Panc1 (cell line): ENCODE measurements around the gene WDR72. TPM values are rescaled to one million over a fixed set of nuclear protein-coding genes. Genes with fewer than 3 reads are reported as not detected.

Source experiments
- ATAC-seq: fragments of 200-7000 bp; cut with Tn5 transposase; 2 replicates; pipeline ENCODE4 v1.9.1; 2020; ENCODE audit warnings: mild to moderate bottlenecking, moderate library complexity
- BruUV-seq: library from RNA; stranded (reverse); fragments of 400-500 nt; replicated peaks from 2 replicates; lab custom pipeline; 2021; lab: Mats Ljungman, UMichigan
- CTCF ChIA-PET: fragments of 300-600 bp; sonication (Branson Sonifier 250); formaldehyde crosslinking; loops from one replicate; lab custom pipeline; 2022; ENCODE audit warnings: antibody characterized with exemption; lab: Charles Lee
- POLR2A ChIA-PET: fragments of 300-600 bp; sonication (Branson Sonifier 250); formaldehyde crosslinking; loops from one replicate; lab custom pipeline; 2022; ENCODE audit warnings: antibody characterized with exemption; lab: Charles Lee
- DNase-seq: peaks from one replicate; pipeline ENCODE4 v3.0.0-alpha.2; 2010; ENCODE audit warnings: low read depth, low spot score
- H3K27ac ChIP-seq: 2 replicates; pipeline ENCODE4 v1.5.1; 2011; ENCODE audit warnings: mild to moderate bottlenecking, low read length, inconsistent platforms
- H3K27me3 ChIP-seq: fragments of 200-500 bp; sonication (Bioruptor generic); 2 replicates; pipeline ENCODE4 v1.6.0; 2014; ENCODE audit warnings: low read length, inconsistent platforms; ENCODE audit not compliant: control insufficient read depth, insufficient read depth
- H3K36me3 ChIP-seq: fragments of 200-500 bp; sonication (Bioruptor generic); 2 replicates; pipeline ENCODE4 v1.5.1; 2014; ENCODE audit warnings: inconsistent platforms, mild to moderate bottlenecking, low read length, moderate library complexity; ENCODE audit not compliant: control insufficient read depth, insufficient read depth
- H3K4me1 ChIP-seq: 2 replicates; pipeline ENCODE4 v1.5.1; 2011; ENCODE audit warnings: inconsistent platforms, mild to moderate bottlenecking, low read length, moderate library complexity; ENCODE audit not compliant: control insufficient read depth, insufficient read depth
- H3K4me3 ChIP-seq, 2 experiments: 2 replicates each; pipeline ENCODE4 v1.5.1; 2011 to 2012; ENCODE audit warnings: low read depth in 2 of 2, low read length in 2 of 2, mild to moderate bottlenecking in 2 of 2, inconsistent platforms in 1 of 2, moderate library complexity in 1 of 2
- H3K9me3 ChIP-seq: fragments of 200-500 bp; sonication (Bioruptor generic); 2 replicates; pipeline ENCODE4 v1.5.1; 2014; ENCODE audit warnings: low read depth, mild to moderate bottlenecking, inconsistent platforms, low read length, moderate library complexity; ENCODE audit not compliant: control insufficient read depth, insufficient read depth
- POLR2AphosphoS5 ChIP-seq: IDR thresholded peaks from 2 replicates; pipeline ENCODE4 v1.6.1; 2012; ENCODE audit warnings: mild to moderate bottlenecking, low read depth, low read length, moderate library complexity
- REST ChIP-seq, 2 experiments: IDR thresholded peaks; 2 replicates each; pipeline ENCODE4 v1.6.1; 2011 to 2012; ENCODE audit warnings: low read depth in 2 of 2, control low read depth in 1 of 2, low read length in 1 of 2, mild to moderate bottlenecking in 1 of 2, moderate library complexity in 1 of 2; ENCODE audit not compliant: insufficient read depth in 1 of 2
- SIN3A ChIP-seq: IDR thresholded peaks from 2 replicates; pipeline ENCODE4 v1.6.1; 2012; ENCODE audit warnings: low read depth, mild to moderate bottlenecking, low read length, moderate library complexity, borderline replicate concordance; ENCODE audit not compliant: insufficient read depth
- TCF7L2 ChIP-seq: IDR thresholded peaks from 2 replicates; pipeline ENCODE4 v1.6.1; 2011; ENCODE audit warnings: mild to moderate bottlenecking, low read depth, low read length, inconsistent platforms
- in situ Hi-C: cut with HindIII; loops from 2 replicates; pipeline ENCODE4 v1.10.0; 2016; ENCODE audit warnings: low sequenced_read_pairs, low pct_unique_long_range_greater_than_20kb
- intact Hi-C: fragments of 100-400 bp; cut with micrococcal nuclease; formaldehyde crosslinking; loops from one replicate; pipeline ENCODE4 v1.10.0; 2022; ENCODE audit not compliant: unreplicated experiment
- total RNA-seq: library from RNA; stranded (reverse); gene quantifications from one replicate; pipeline ENCODE4 v1.2.1, GENCODE V29; 2021; ENCODE audit not compliant: unreplicated experiment
- TF ChIP-seq, protein P1 (sequence below): fragments of 450-650 bp; IDR thresholded peaks from 2 replicates; pipeline ENCODE4 v1.5.1; 2017; ENCODE audit warnings: mild to moderate bottlenecking

Gene WDR72
- total RNA-seq, 1 experiment from 2014 or later, result 0.03 TPM

DNA sequence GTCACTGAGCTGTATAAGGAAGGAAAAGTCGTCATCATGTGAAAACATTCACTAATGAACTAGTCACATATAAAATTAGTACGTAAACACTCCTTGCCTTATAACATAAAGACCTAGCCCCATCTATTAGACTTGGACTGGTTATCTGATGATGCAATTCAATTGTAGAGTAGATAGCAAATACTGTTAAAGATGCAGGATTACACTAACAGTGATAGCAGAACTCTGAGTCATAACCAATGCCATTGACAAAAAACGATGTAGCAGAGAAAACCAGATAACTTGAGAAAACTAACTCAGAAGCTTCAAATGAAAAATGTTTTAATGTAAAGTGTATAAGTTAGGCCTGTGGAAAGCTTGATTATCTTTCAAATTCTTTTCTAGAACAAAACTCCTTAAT lies 132.2 kb downstream of the WDR72 start:
- DNase-seq (no peak), ATAC-seq (no peak)
- CTCF ChIA-PET, result no interaction called here
- no peaks in the 10 kb centered on the region for H3K36me3 ChIP-seq
- POLR2A ChIA-PET, result no interaction called here
- TF ChIP-seq TCF7L2 (no peak), SIN3A (no peak), REST (IDR thresholded peaks at IDR 0.05; ENCODE audit: insufficient read depth in 1 of 2, low read depth in 2 of 2, low read length in 1 of 2) (no peak), POLR2AphosphoS5 (no peak)
- TF ChIP-seq, protein P1, sequence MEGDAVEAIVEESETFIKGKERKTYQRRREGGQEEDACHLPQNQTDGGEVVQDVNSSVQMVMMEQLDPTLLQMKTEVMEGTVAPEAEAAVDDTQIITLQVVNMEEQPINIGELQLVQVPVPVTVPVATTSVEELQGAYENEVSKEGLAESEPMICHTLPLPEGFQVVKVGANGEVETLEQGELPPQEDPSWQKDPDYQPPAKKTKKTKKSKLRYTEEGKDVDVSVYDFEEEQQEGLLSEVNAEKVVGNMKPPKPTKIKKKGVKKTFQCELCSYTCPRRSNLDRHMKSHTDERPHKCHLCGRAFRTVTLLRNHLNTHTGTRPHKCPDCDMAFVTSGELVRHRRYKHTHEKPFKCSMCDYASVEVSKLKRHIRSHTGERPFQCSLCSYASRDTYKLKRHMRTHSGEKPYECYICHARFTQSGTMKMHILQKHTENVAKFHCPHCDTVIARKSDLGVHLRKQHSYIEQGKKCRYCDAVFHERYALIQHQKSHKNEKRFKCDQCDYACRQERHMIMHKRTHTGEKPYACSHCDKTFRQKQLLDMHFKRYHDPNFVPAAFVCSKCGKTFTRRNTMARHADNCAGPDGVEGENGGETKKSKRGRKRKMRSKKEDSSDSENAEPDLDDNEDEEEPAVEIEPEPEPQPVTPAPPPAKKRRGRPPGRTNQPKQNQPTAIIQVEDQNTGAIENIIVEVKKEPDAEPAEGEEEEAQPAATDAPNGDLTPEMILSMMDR, result no peak
- no peak overlapping the region for H3K27ac ChIP-seq
- intact Hi-C loops (no loop called here), in situ Hi-C loops (no loop called here)
- H3K4me1 ChIP-seq, result no peaks in the 10 kb centered on the region
- H3K27me3 ChIP-seq, result no peaks in the 10 kb centered on the region
- no peaks in the 10 kb centered on the region; the same call in 1 of the 2 replicates for H3K9me3 ChIP-seq
- no TSS peak for BruUV-seq
- no peak overlapping the region for H3K4me3 ChIP-seq

DNA sequence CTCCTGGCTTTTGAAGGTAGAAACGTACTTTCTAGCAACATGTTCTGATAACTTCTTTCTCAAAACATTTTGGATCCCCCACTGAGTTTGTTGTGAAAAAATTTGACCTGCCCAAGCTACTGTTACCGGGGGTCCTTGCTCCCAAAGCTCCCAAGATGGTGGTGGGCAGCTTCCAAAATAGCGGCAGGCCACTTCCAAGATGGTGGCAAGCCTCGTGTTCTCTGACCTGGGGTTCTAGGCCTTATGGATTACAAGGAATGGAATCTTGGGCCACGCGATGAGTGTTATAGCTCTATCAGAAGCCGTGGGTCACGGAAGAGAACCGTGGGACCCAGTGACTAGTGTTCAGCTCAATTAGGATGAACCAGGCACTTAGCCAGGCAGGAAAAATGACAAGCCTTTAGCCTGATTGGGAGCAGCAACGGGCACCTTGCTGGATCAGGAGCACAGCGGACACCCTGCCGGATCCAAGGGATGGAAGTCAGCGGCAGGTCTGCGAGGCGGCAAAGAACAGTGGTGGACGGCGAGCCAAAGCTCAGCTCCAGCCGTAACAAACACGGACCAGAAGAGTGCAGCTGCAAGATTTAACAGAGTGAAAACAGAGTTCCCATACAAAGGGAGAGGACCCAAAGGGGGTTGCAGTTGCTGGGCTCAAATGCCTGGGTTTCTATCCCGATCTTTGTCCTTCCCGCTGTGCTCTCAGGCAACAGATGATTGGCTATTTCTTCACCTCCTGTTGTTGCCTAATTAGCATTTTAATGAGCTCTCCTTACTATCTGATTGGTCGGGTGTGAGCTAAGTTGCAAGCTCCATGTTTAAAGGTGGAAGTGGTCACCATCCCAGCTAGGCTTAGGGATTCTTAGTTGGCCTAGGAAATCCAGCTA lies 133.3 kb downstream of the WDR72 start:
- no peak for DNase-seq
- Histone ChIP-seq H3K9me3 (no peaks in the 10 kb centered on the region; the same call in 1 of the 2 replicates), H3K27ac (no peak overlapping the region), H3K4me3 (no peak overlapping the region), H3K27me3 (no peaks in the 10 kb centered on the region), H3K36me3 (no peaks in the 10 kb centered on the region), H3K4me1 (no peaks in the 10 kb centered on the region)
- intact Hi-C loops (no loop called here), in situ Hi-C loops (no loop called here)
- CTCF ChIA-PET, result no interaction called here
- BruUV-seq, result no TSS peak
- ATAC-seq, result no peak
- no peak for TF ChIP-seq POLR2AphosphoS5
- POLR2A ChIA-PET, result no interaction called here

GRCh38 chr15:53625260-53625659 lies 134.2 kb downstream of the WDR72 start:
- no peaks in the 10 kb centered on the region for H3K27me3 ChIP-seq
- no peaks in the 10 kb centered on the region for H3K36me3 ChIP-seq
- no peak for ATAC-seq
- no peak overlapping the region for H3K27ac ChIP-seq
- H3K4me1 ChIP-seq, result no peaks in the 10 kb centered on the region
- in situ Hi-C loops, result no loop called here
- ChIA-PET POLR2A (no interaction called here), CTCF (no interaction called here)
- TF ChIP-seq POLR2AphosphoS5, result no peak
- no peak for TF ChIP-seq SIN3A
- TF ChIP-seq REST (IDR thresholded peaks at IDR 0.05; ENCODE audit: insufficient read depth in 1 of 2, low read depth in 2 of 2, low read length in 1 of 2), result no peak
- TF ChIP-seq, protein P1, result no peak
- no peak for TF ChIP-seq TCF7L2
- no peak for DNase-seq
- no peak overlapping the region for H3K4me3 ChIP-seq
- intact Hi-C loops, result no loop called here
- no peaks in the 10 kb centered on the region; the same call in 1 of the 2 replicates for H3K9me3 ChIP-seq
- BruUV-seq, result no TSS peak
